CD4-positive, alpha-beta T cell treated with Interleukin-10 for 1 hour (primary cell): ENCODE measurements around the gene GNB3.
A peak's percentile ranks its signal among the peaks of the same experiment; 100 is the strongest.
"Not testable (repeated sequence)": the region's sequence is repeated elsewhere in the genome, so short reads cannot be mapped to it uniquely, and the experiment has no call there.

Experiments
- DNase-seq: peaks from one replicate; pipeline ENCODE4 v3.0.0-alpha.2; 2020

GNB3 gene

GRCh38 chr12:6887460-6887859, 46.7 kb downstream of the GNB3 start:
- no peak for DNase-seq

- no peak for DNase-seq
Observed at GRCh38 chr12:6888360-6888759, 47.6 kb downstream of the GNB3 start.

DNA sequence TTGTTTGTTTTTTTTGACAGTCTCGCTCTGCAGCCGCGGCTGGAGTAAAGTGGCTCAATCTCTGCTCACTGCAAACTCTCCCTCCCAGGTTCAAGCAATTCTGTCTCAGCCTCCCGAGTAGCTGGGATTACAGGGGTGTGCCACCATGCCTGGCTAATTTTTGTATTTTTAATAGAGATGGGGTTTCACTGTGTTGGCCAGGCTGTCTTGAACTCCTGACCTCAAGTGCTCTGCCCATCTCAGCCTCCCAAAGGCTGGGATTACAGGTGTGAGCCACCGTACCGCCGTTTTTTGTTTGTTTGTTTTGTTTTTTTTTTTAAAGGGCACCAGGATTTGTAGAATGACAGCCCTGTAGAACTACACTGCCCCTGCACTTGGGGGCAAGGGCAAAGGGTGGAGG, 48.1 kb downstream of the GNB3 start:
- not testable (repeated sequence) for DNase-seq

- not testable (repeated sequence) for DNase-seq
Observed at GRCh38 chr12:6889775-6890573, 49.2 kb downstream of the GNB3 start.

DNA sequence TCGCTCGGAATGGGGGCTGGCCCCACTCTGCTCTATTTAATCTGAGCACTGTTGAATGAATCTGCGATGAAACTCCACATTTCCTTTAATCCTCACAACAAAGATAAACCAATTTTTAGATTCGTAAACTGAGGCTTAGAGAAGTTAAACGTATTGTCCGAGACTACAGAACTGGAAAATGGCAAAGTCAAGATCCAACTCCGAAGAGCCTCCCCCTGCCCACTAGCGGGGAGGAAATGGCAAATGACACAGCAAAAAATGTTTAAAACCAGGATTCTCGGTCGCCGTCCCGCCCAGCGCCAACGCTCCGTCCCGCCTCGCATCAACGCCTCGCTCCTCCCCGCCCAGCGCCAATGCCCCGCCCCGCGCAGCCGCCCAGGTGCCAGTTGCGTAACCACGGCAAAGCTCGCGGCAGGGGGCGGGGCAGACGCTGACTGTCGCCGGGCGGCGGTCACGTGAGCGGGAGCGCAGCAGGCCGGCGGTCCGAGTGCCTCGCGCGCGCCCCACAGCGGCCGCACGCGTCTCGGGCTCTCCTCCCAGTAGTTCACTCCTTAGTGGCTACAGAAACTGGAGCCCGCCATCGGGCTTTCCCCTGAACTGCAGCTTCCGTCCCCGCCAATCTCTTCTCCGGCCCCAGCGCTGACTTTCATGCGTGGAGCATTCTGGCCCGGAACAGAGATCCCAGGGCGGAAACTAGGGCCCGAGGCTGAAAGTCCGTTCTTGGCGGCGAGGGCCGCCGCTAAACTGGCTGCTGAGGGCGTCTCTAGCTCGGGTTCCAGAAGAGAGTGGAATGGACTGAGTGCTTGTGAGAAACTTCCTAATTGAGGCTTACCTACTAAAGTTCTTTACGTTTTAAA, 50.3 kb downstream of the GNB3 start:
- DNase-seq, result peak; percentile 98

DNA sequence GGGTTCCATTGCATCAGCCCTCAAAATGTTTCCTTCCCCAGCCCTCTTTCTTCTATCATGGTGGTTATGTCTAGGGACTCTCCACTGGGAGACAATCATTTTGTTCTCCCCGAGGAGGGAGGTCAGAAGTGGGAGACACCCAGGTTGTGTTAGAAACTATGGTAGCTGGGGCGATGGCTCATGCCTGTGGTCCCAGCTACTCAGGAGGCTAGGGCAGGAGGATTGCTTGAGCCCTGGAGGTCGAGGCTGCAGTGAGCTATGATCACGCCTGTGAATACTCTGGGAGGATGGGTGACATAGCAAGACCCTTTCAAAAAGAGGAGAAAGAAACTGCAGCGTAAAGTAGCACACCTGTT, 50.9 kb downstream of the GNB3 start:
- DNase-seq, result no peak

GRCh38 chr12:6892683-6893082, 52.0 kb downstream of the GNB3 start:
- not testable (repeated sequence) for DNase-seq

- DNase-seq, result no peak
Observed at GRCh38 chr12:6894321-6894720, 53.6 kb downstream of the GNB3 start.
